ENCODE measurements around the gene CCDC110.

CCDC110 gene

GRCh38 chr4:185421366-185422124 lies 50.0 kb downstream of the CCDC110 start:
- no peak for DNase-seq

- DNase-seq: no peak
Measured at GRCh38 chr4:185416955-185417354, 54.6 kb downstream of the CCDC110 start.

- DNase-seq: no peak
Measured at GRCh38 chr4:185412412-185412811, 59.1 kb downstream of the CCDC110 start.

- no peak for DNase-seq
Measured at GRCh38 chr4:185411849-185412248, 59.7 kb downstream of the CCDC110 start.

- DNase-seq: no peak
Measured at GRCh38 chr4:185408432-185408831, 63.1 kb downstream of the CCDC110 start.

- DNase-seq: no peak
Measured at GRCh38 chr4:185405296-185405999, 66.1 kb downstream of the CCDC110 start.

- no peak for DNase-seq
Measured at GRCh38 chr4:185404031-185404430, 67.5 kb downstream of the CCDC110 start.

- DNase-seq: no peak
Measured at GRCh38 chr4:185399466-185399865, 72.1 kb downstream of the CCDC110 start.

GRCh38 chr4:185398618-185399017 lies 72.9 kb downstream of the CCDC110 start:
- no peak for DNase-seq

- peak; percentile 94 for DNase-seq
Measured at GRCh38 chr4:185396724-185397385, 74.7 kb downstream of the CCDC110 start, which contains the start of gene ANKRD37. Gene ANKRD37 (plus strand): TSS chr4:185396841. CDS start chr4:185396924, 83 bp downstream.

- DNase-seq: peak; percentile 96
Measured at GRCh38 chr4:185395956-185396723, 75.4 kb downstream of the CCDC110 start.

- no peak for DNase-seq
Measured at GRCh38 chr4:185395238-185395955, 76.1 kb downstream of the CCDC110 start, which contains the start of gene LRP2BP. Gene LRP2BP (minus strand): TSS chr4:185395924. CDS start chr4:185378186, 17,738 bp downstream.

All from right kidney (tissue), 1 donor.